Endothelial cell of umbilical vein (primary cell): ENCODE data around the gene SRRM4. TPM values are rescaled to one million over a fixed set of nuclear protein-coding genes. Genes with fewer than 3 reads are reported as not detected.

Source experiments
- BruUV-seq: library from RNA; stranded (reverse); fragments of 400-500 nt; replicated peaks from 2 replicates; lab custom pipeline; 2021; lab: Mats Ljungman, UMichigan
- CTCF ChIA-PET: fragments of 300-600, 350-600 bp; sonication (Branson Sonifier 250); formaldehyde crosslinking; loops from one replicate; lab custom pipeline; 2021; ENCODE audit warnings: antibody characterized with exemption, inconsistent platforms; lab: Charles Lee
- POLR2A ChIA-PET: fragments of 300-600, 350-600 bp; sonication (Branson Sonifier 250); formaldehyde crosslinking; loops from one replicate; lab custom pipeline; 2021; ENCODE audit warnings: antibody characterized with exemption, inconsistent platforms; lab: Charles Lee
- DNase-seq: peaks from one replicate; pipeline ENCODE4 v3.0.0-alpha.2; 2011; ENCODE audit warnings: low read depth, low spot score
- FAIRE-seq: peaks from 2 replicates; lab custom pipeline; 2011; peaks lifted over from hg19 to GRCh38; lab: Jason Lieb, UNC
- H2AFZ ChIP-seq: 2 replicates; pipeline ENCODE4 v1.6.0; 2012; ENCODE audit warnings: low read depth, low read length, control low read depth, inconsistent platforms
- H3K27ac ChIP-seq: 2 replicates; pipeline ENCODE4 v1.5.1; 2011; ENCODE audit warnings: low read depth, mild to moderate bottlenecking, control low read depth, low read length, moderate library complexity; ENCODE audit not compliant: insufficient read depth
- H3K27me3 ChIP-seq, 2 experiments: 2 replicates each; pipeline versions ENCODE4 v1.6.0 to v1.6.1; 2011; ENCODE audit warnings: low read length in 2 of 2, mixed read lengths in 1 of 2; ENCODE audit not compliant: control insufficient read depth in 2 of 2, insufficient read depth in 2 of 2
- H3K36me3 ChIP-seq, 2 experiments: 2 replicates in 1 of 2; 3 replicates in 1 of 2; pipeline ENCODE4 v1.5.1; 2011; ENCODE audit warnings: low read length in 2 of 2, mild to moderate bottlenecking in 1 of 2, moderate library complexity in 1 of 2; ENCODE audit not compliant: control insufficient read depth in 2 of 2, insufficient read depth in 2 of 2; ENCODE audit errors: extremely low read depth in 1 of 2
- H3K4me1 ChIP-seq: 3 replicates; pipeline ENCODE4 v1.5.1; 2011; ENCODE audit warnings: mild to moderate bottlenecking, low read length; ENCODE audit not compliant: control insufficient read depth, insufficient read depth; ENCODE audit errors: extremely low read depth
- H3K4me2 ChIP-seq: 2 replicates; pipeline ENCODE4 v1.6.1; 2011; ENCODE audit warnings: low read length, control low read depth, mixed read lengths; ENCODE audit not compliant: insufficient read depth
- H3K4me3 ChIP-seq, 3 experiments: fragments of 200-600 bp in 1 of 3; sonication (generic), shearing (Covaris generic) in 1 of 3; replicated peaks in 1 of 3; 2 replicates each; pipeline ENCODE4 v1.5.1; 2011 to 2016; ENCODE audit warnings: control low read depth in 3 of 3, low read length in 3 of 3, mild to moderate bottlenecking in 2 of 3, inconsistent platforms in 1 of 3, low read depth in 1 of 3, moderate library complexity in 1 of 3; ENCODE audit not compliant: insufficient read depth in 1 of 3
- H3K79me2 ChIP-seq: 2 replicates; pipeline ENCODE4 v1.6.0; 2012; ENCODE audit warnings: low read length, inconsistent platforms; ENCODE audit not compliant: control insufficient read depth, insufficient read depth
- H3K9ac ChIP-seq: replicated peaks from 2 replicates; pipeline ENCODE3; 2011; ENCODE audit warnings: low read length, control low read depth; ENCODE audit not compliant: insufficient read depth; ENCODE audit errors: extremely low read depth
- H3K9me1 ChIP-seq: replicated peaks from 3 replicates; pipeline ENCODE4 v1.6.0; 2011; ENCODE audit warnings: mild to moderate bottlenecking, low read length; ENCODE audit not compliant: control insufficient read depth, insufficient read depth; ENCODE audit errors: extremely low read depth
- H3K9me3 ChIP-seq: replicated peaks from 2 replicates; pipeline ENCODE4 v1.5.1; 2012; ENCODE audit warnings: low read length, inconsistent platforms; ENCODE audit not compliant: control insufficient read depth, insufficient read depth
- H4K20me1 ChIP-seq: replicated peaks from 2 replicates; pipeline ENCODE3; 2011; ENCODE audit warnings: mild to moderate bottlenecking, low read length; ENCODE audit not compliant: control insufficient read depth, insufficient read depth; ENCODE audit errors: extremely low read depth
- EZH2 ChIP-seq: IDR thresholded peaks from 2 replicates; pipeline ENCODE4 v1.6.1; 2012; ENCODE audit warnings: borderline replicate concordance, low read depth, mild to moderate bottlenecking, moderate library complexity, low read length, inconsistent platforms; ENCODE audit not compliant: severe bottlenecking
- FOS ChIP-seq: IDR thresholded peaks from 2 replicates; pipeline ENCODE4 v1.6.1; 2011; ENCODE audit warnings: mild to moderate bottlenecking, low read length, moderate library complexity, borderline replicate concordance; ENCODE audit not compliant: insufficient read depth
- GATA2 ChIP-seq: IDR thresholded peaks from 2 replicates; pipeline ENCODE4 v1.7.0; 2011; ENCODE audit warnings: low read depth, mild to moderate bottlenecking, moderate library complexity, mixed read lengths, low read length; ENCODE audit not compliant: insufficient read length, insufficient read depth
- JUN ChIP-seq: IDR thresholded peaks from 2 replicates; pipeline ENCODE4 v1.6.1; 2011; ENCODE audit warnings: borderline replicate concordance, low read depth; ENCODE audit not compliant: insufficient read length, insufficient read depth
- MAX ChIP-seq: IDR thresholded peaks from 2 replicates; pipeline ENCODE4 v1.6.1; 2011; ENCODE audit not compliant: insufficient read depth, insufficient read length
- MYC ChIP-seq: IDR thresholded peaks from one replicate; pipeline ENCODE4 v1.6.1; 2011; ENCODE audit warnings: mild to moderate bottlenecking, low read depth, low read length
- POLR2A ChIP-seq: IDR thresholded peaks from 2 replicates; pipeline ENCODE4 v1.6.1; 2012; ENCODE audit warnings: low read depth, mild to moderate bottlenecking, control low read depth, low read length
- POLR2AphosphoS5 ChIP-seq: IDR thresholded peaks from 2 replicates; pipeline ENCODE4 v1.6.1; 2012; ENCODE audit warnings: low read depth, mild to moderate bottlenecking, control low read depth, low read length, moderate library complexity; ENCODE audit not compliant: insufficient read depth
- dilution Hi-C: fragments of 300-500 bp; cut with MboI; formaldehyde crosslinking; loops from one replicate; pipeline ENCODE4 v1.15.0; 2019; ENCODE audit warnings: low sequenced_read_pairs; ENCODE audit not compliant: extremely low pct_ligation_motif_present
- intact Hi-C: fragments of 100-400 bp; cut with micrococcal nuclease; formaldehyde crosslinking; loops from one replicate; pipeline ENCODE4 v1.10.0; 2022
- polyA plus RNA-seq, 4 experiments: library from polyadenylated mRNA; depleted of rRNA in 3 of 4; stranded (reverse) in 3 of 4; unstranded in 1 of 4; fragments of >200 nt; gene quantifications; 2 replicates each; pipeline versions ENCODE4 v1.2.1 to v1.2.3, GENCODE V29; 2011 to 2012; ENCODE audit warnings: missing spikeins in 1 of 4
- total RNA-seq: library from RNA; stranded (reverse); gene quantifications from 2 replicates; pipeline ENCODE4 v1.2.3, GENCODE V29; 2021
- TF ChIP-seq, protein P1 (sequence below), 2 donors: IDR thresholded peaks; 1 replicate in 1 of 2; 2 replicates in 1 of 2; pipeline ENCODE4 v1.5.1; 2011; ENCODE audit warnings: low read length in 2 of 2, mild to moderate bottlenecking in 2 of 2, moderate library complexity in 2 of 2, control low read depth in 1 of 2, inconsistent platforms in 1 of 2, low read depth in 1 of 2; ENCODE audit not compliant: insufficient read depth in 1 of 2; ENCODE audit errors: extremely low read depth in 1 of 2

The SRRM4 gene
- total and polyA plus RNA-seq, 2 donors (not counting 3 experiments of a cell fraction or from before 2014, with no cell fraction given), result not detected

- Histone ChIP-seq H3K9me3 (no peaks in the 10 kb centered on the region), H4K20me1 (no peaks in the 10 kb centered on the region), H3K79me2 (no peaks in the 10 kb centered on the region), H3K4me2 (no peak overlapping the region), H3K27ac (no peak overlapping the region), H3K27me3 (no peaks in the 10 kb centered on the region), H3K9ac (no peak overlapping the region), H3K4me3 (no peak overlapping the region), H3K9me1 (no peaks in the 10 kb centered on the region), H3K4me1 (no peaks in the 10 kb centered on the region), H2AFZ (no peak overlapping the region), H3K36me3 (no peaks in the 10 kb centered on the region)
- no TSS peak for BruUV-seq
- intact Hi-C loops (no loop called here), dilution Hi-C loops (no loop called here)
- FAIRE-seq, result no peak
- CTCF ChIA-PET, result no interaction called here
- no peak for DNase-seq
- no peak for TF ChIP-seq MAX
- no peak for TF ChIP-seq JUN
- TF ChIP-seq MYC, result no peak
- TF ChIP-seq, protein P1, sequence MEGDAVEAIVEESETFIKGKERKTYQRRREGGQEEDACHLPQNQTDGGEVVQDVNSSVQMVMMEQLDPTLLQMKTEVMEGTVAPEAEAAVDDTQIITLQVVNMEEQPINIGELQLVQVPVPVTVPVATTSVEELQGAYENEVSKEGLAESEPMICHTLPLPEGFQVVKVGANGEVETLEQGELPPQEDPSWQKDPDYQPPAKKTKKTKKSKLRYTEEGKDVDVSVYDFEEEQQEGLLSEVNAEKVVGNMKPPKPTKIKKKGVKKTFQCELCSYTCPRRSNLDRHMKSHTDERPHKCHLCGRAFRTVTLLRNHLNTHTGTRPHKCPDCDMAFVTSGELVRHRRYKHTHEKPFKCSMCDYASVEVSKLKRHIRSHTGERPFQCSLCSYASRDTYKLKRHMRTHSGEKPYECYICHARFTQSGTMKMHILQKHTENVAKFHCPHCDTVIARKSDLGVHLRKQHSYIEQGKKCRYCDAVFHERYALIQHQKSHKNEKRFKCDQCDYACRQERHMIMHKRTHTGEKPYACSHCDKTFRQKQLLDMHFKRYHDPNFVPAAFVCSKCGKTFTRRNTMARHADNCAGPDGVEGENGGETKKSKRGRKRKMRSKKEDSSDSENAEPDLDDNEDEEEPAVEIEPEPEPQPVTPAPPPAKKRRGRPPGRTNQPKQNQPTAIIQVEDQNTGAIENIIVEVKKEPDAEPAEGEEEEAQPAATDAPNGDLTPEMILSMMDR (IDR thresholded peaks at IDR 0.05; ENCODE audit: extremely low read depth in 1 of 2, insufficient read depth in 1 of 2, low read depth in 1 of 2, low read length in 2 of 2), result no peak
- TF ChIP-seq GATA2, result no peak
- no peak for TF ChIP-seq POLR2AphosphoS5
- no peak for TF ChIP-seq EZH2
- TF ChIP-seq FOS, result no peak
- no peak for TF ChIP-seq POLR2A
- POLR2A ChIA-PET, result no interaction called here
Measured at GRCh38 chr12:118984161-118984943, 3.0 kb downstream of the SRRM4 start.
